DMS53 (cell line): ENCODE results near the gene FGF2.
"Not testable (repeated sequence)": the region's sequence is repeated elsewhere in the genome, so short reads cannot be mapped to it uniquely, and the experiment has no call there.

ENCODE experiments used
- DNase-seq: peaks from one replicate; lab custom pipeline; 2025; lab: John Stamatoyannopoulos, UW

FGF2 gene

GRCh38 chr4:122922877-122923511, 96.4 kb downstream of the FGF2 start:
- DNase-seq, result peak; percentile 82

DNA sequence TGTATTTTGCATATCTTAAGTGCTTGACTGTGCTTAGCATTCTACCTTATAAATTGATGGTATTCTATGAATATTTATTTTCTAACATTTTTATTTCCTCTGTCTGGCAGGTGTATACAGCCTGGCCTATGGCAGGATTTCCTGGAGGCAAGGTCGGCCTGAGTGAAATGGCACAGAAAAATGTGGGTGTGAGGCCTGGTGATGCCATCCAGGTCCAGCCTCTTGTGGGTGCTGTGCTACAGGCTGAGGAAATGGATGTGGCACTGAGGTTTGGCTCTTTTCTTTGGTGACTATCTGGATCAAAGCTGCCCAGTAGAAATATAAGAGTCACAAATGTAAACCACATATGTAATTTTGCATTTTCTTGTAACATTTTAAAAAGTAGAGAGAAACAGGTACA, 102.3 kb downstream of the FGF2 start:
- DNase-seq, result no peak

DNA sequence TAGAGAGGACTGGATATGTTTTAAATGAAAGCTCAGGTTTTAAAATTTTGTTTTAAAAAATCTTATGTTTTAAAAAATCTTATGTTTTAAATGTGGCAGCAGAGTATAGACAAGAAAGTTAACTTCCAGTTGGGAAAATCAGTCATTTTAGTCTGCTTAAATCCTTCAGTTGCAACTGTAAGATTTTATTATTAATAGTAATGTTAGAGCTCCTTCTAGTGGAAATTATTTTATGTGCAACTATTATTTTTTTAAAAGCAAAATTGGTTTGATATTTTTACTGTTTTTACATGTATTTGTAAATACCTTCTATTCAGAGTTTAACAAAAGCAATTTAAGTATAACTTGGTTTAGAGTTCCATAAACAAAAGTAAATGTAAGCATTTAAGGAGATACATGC, 104.2 kb downstream of the FGF2 start:
- DNase-seq, result peak; percentile 35

- no peak for DNase-seq
These were observed 106.1 kb downstream of the FGF2 start for GRCh38 chr4:122932763-122933162.

DNA sequence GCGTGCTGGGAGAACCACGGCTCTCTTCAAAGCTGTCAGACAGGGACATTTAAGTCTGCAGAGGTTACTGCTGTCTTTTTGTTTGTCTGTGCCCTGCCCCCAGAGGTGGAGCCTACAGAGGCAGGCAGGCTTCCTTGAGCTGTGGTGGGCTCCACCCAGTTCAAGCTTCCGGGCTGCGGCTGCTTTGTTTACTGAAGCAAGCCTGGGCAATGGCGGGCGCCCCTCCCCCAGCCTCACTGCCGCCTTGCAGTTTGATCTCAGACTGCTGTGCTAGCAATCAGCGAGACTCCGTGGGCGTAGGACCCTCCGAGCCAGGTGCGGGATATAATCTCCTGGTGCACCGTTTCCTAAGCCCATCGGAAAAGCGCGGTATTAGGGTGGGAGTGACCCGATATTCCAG, 118.5 kb downstream of the FGF2 start:
- DNase-seq, result not testable (repeated sequence)

DNA sequence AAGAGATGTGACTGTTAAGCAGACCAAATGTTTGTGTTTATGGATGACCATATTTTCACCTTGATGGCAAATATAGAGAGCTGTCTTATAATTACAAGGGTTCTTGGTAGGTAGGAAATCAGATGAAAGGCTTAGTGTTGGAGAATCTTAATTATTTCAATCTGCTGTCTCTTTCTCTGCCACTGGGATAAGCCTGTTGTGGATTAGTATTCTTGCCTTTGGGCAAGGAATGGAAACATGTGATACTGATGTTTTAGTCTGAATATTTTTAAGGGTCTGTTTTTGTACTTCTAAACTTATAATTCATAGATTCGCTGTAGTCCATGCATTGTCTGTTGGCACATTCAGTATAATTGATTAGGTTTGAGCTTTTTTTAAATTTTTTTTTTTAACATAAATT, 119.5 kb downstream of the FGF2 start:
- peak; percentile 14 for DNase-seq
